PC-3 (cell line): ENCODE results near the gene TYW1.
"Not testable (repeated sequence)": the region's sequence is repeated elsewhere in the genome, so short reads cannot be mapped to it uniquely, and the experiment has no call there.

Experiments
- EZH2 ChIP-seq: fragments of 300-600 bp; sonication (generic); IDR thresholded peaks from one replicate; pipeline ENCODE4 v1.6.1; 2017; ENCODE audit warnings: antibody characterized with exemption, mild to moderate bottlenecking, low read length; ENCODE audit not compliant: unreplicated experiment
- EZH2phosphoT487 ChIP-seq: fragments of 300-600 bp; sonication (generic); IDR thresholded peaks from 2 replicates; pipeline ENCODE4 v1.6.1; 2018; ENCODE audit warnings: mild to moderate bottlenecking, antibody characterized with exemption, low read length, borderline replicate concordance
- TF ChIP-seq, protein P1 (sequence below): fragments of 300-600 bp; sonication (generic); conservative IDR thresholded peaks from 2 replicates; pipeline ENCODE4 v1.5.1; 2017; ENCODE audit warnings: antibody characterized with exemption, low read depth, mild to moderate bottlenecking, low read length

DNA sequence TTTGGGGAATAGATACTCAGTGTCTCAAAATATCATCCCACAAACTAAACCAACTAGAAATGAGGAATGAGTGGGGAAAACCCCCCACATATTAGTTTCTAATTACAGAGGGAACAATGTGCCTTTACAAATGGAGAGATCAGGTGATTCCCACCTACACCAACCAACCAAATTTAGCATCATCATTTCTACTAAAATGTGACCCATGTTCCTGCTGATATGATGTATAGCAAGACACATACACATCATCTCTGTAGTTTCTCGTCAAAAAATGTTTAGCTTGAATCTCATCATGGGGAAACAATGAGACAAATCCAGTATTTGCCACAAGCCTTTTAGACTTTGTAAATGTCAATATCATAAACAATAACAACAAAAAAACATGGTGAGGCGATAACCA, 35.1 kb downstream of the TYW1 start:
- TF ChIP-seq, protein P1, sequence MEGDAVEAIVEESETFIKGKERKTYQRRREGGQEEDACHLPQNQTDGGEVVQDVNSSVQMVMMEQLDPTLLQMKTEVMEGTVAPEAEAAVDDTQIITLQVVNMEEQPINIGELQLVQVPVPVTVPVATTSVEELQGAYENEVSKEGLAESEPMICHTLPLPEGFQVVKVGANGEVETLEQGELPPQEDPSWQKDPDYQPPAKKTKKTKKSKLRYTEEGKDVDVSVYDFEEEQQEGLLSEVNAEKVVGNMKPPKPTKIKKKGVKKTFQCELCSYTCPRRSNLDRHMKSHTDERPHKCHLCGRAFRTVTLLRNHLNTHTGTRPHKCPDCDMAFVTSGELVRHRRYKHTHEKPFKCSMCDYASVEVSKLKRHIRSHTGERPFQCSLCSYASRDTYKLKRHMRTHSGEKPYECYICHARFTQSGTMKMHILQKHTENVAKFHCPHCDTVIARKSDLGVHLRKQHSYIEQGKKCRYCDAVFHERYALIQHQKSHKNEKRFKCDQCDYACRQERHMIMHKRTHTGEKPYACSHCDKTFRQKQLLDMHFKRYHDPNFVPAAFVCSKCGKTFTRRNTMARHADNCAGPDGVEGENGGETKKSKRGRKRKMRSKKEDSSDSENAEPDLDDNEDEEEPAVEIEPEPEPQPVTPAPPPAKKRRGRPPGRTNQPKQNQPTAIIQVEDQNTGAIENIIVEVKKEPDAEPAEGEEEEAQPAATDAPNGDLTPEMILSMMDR: not testable (repeated sequence)
- TF ChIP-seq EZH2, EZH2phosphoT487: not testable (repeated sequence)
